Mononuclear cell (primary cell): ENCODE data around the gene PRMT7. TPM values are rescaled to one million over a fixed set of nuclear protein-coding genes. Genes with fewer than 3 reads are reported as not detected.

Experiments
- H3K27me3 ChIP-seq: 2 replicates; pipeline ENCODE4 v1.6.0; 2011; ENCODE audit warnings: low read length, control low read depth; ENCODE audit not compliant: insufficient read depth
- H3K4me1 ChIP-seq: 2 replicates; pipeline ENCODE4 v1.5.1; 2011; ENCODE audit warnings: mild to moderate bottlenecking, low read length, control low read depth; ENCODE audit not compliant: insufficient read depth
- H3K4me3 ChIP-seq: 2 replicates; pipeline ENCODE4 v1.5.1; 2011; ENCODE audit warnings: mild to moderate bottlenecking, low read length, moderate library complexity
- H3K9me3 ChIP-seq: 2 replicates; pipeline ENCODE4 v1.5.1; 2011; ENCODE audit warnings: low read depth, mild to moderate bottlenecking, control low read depth, low read length
- total RNA-seq: library from RNA; depleted of rRNA; stranded (reverse); fragments of >200 nt; gene quantifications from one replicate; pipeline ENCODE4 v1.2.3, GENCODE V29; 2012

Gene PRMT7
- total RNA-seq, 1 donor = 33.1 TPM

DNA sequence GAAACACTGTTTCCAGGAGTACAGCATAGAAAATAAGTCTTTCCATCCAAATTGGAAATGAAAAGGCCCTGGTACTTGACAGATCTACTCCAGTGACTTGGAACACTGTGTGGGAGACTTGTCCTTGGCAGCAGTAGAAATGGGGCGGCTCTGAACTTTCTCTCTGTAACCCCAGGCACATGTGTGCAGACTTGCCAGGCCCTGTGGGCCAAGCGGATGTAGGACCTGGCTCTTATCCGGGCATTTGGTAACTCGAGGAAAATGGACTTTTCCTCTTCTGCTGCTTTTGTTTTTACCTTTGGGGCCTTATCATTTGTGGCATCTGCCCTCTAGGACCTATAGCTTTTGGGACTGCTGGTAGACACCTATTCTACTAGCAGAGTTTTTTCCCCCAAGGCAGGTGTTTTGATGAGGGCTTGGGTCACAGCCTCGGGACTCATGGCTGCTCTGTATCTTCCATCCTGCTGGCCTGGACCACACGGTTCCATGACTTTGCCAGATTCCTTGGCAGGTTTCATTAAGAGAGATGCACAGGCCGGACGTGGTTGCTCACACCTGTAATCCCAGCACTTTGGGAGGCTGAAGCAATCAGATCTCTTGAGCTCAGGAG is 94.0 kb downstream of the PRMT7 start:
- no peak overlapping the region for H3K4me3 ChIP-seq
- H3K27me3 ChIP-seq = no peaks in the 10 kb centered on the region
- H3K4me1 ChIP-seq = no peaks in the 10 kb centered on the region
- H3K9me3 ChIP-seq = no peaks in the 10 kb centered on the region

DNA sequence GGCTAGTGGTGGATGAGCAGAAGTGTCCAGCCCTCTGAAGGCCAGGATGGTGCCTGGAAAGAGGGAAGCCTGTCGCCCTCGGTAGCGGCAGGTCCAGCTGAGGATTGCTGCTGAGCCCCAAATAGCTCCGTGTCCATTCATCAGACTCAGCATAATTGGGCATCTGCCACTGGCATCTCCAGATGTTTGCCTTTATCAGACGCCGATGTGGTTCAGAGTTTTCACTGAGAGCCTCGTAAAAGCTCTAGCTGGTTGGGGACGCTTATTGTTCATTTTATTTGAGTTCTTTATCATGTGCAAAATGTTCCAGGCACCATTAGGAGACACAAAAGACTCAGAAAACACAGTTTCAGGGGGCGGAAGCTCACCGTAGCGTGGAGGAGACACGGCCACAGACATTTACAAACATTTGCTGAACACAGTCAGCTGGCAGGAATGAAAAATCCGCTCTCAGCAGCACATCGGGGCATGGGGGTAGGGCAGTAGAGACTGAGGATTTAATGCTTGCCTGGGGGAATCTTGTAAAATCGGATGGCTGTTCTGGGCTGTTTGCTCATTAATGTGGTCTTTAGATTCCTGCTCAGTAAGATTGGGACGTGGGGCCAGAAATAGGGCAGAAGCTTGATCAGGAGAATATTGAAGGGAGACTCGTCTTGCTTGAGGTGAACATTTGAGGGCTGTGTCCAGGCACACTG is 95.8 kb downstream of the PRMT7 start:
- H3K27me3 ChIP-seq = no peaks in the 10 kb centered on the region
- no peaks in the 10 kb centered on the region for H3K9me3 ChIP-seq
- H3K4me3 ChIP-seq = no peak overlapping the region
- no peaks in the 10 kb centered on the region for H3K4me1 ChIP-seq

Other genes with a start within 250 kb of the PRMT7 start
- gene NFATC3, start 225.6 kb upstream of the PRMT7 start, total RNA-seq = 153 TPM
- gene ESRP2, start 74.9 kb upstream of the PRMT7 start, total RNA-seq = 0.10 TPM
- gene PLA2G15, start 65.6 kb upstream of the PRMT7 start, total RNA-seq = 10.1 TPM
- gene SLC7A6, start 46.5 kb upstream of the PRMT7 start, total RNA-seq = 76.8 TPM
- 32.3 TPM for gene SLC7A6OS, start 73 bp upstream of the PRMT7 start, total RNA-seq
- gene SMPD3, start 137.5 kb downstream of the PRMT7 start, total RNA-seq = 2.6 TPM
- gene ZFP90, start 228.3 kb downstream of the PRMT7 start, total RNA-seq = 15.2 TPM